ENCODE data around the gene WFS1.

DNA sequence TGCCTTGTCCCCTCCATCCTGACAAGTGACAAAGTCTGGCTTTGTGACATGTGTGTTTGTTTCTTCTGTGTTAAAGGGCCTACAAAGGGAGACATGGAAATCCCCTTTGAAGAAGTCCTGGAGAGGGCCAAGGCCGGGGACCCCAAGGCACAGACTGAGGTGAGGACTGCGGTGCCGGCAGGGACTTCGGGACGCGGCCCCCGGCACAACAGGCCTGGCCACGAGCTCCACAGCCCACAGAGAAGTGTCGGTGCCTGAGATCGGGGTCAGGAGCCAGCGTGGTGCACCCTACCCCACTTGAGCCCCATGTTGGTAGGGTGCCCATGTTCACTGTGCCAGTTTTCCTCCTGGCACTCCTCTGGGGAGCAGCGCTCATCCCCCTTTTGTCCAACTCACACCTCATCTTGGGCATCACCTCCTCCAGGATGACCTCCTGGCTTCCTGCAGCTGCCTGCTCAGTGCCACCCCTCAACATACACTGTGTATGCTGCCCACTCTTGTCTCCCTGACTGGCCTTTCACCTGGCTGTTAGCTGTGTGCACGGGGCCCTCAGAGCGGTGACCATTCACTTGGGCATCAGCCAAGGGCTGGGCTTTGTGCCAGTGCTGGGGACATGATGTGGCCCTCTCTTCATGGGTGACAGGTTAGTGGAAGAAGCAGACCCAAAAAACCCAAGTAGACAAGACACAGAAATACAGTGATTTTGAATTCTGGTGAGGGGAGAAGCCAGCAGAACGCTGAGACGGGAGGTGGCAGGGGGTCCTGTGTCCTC, 17.6 kb downstream of the WFS1 start:
- TF ChIP-seq POLR2AphosphoS5 (IDR thresholded peaks at IDR 0.05; ENCODE audit: insufficient read depth, low read depth, low read length) (no peak), POLR2A (IDR thresholded peaks at IDR 0.05; ENCODE audit: low read depth, low read length) (no peak), CTCF (IDR thresholded peaks at IDR 0.05; ENCODE audit: extremely low read depth in 1 of 2, insufficient read depth in 1 of 2, low read depth in 1 of 2, low read length in 2 of 2) (no peak), JUN (IDR thresholded peaks at IDR 0.05; ENCODE audit: borderline replicate concordance, insufficient read depth, insufficient read length, low read depth) (no peak), MYC (IDR thresholded peaks at IDR 0.05; ENCODE audit: low read depth, low read length) (no peak), EZH2 (IDR thresholded peaks at IDR 0.05; ENCODE audit: borderline replicate concordance, low read depth, low read length, severe bottlenecking) (no peak), MAX (IDR thresholded peaks at IDR 0.05; ENCODE audit: insufficient read depth, insufficient read length) (no peak), FOS (IDR thresholded peaks at IDR 0.05; ENCODE audit: borderline replicate concordance, insufficient read depth, low read length) (no peak), GATA2 (IDR thresholded peaks at IDR 0.05; ENCODE audit: insufficient read depth, insufficient read length, low read depth, low read length) (no peak)
